Epithelial cell of prostate (primary cell): ENCODE results near the gene DMKN.

ENCODE experiments used
- DNase-seq: peaks from one replicate; pipeline ENCODE4 v3.0.0-alpha.2; 2011; ENCODE audit warnings: low read depth, low spot score
- H3K27ac ChIP-seq: fragments of 450-650 bp; 2 replicates; pipeline ENCODE4 v1.5.1; 2017; ENCODE audit warnings: mild to moderate bottlenecking

Gene DMKN

GRCh38 chr19:35529241-35530218 is 16.1 kb upstream of the DMKN start:
- peak overlapping the region; percentile 35 for H3K27ac ChIP-seq
- no peak for DNase-seq

DNA sequence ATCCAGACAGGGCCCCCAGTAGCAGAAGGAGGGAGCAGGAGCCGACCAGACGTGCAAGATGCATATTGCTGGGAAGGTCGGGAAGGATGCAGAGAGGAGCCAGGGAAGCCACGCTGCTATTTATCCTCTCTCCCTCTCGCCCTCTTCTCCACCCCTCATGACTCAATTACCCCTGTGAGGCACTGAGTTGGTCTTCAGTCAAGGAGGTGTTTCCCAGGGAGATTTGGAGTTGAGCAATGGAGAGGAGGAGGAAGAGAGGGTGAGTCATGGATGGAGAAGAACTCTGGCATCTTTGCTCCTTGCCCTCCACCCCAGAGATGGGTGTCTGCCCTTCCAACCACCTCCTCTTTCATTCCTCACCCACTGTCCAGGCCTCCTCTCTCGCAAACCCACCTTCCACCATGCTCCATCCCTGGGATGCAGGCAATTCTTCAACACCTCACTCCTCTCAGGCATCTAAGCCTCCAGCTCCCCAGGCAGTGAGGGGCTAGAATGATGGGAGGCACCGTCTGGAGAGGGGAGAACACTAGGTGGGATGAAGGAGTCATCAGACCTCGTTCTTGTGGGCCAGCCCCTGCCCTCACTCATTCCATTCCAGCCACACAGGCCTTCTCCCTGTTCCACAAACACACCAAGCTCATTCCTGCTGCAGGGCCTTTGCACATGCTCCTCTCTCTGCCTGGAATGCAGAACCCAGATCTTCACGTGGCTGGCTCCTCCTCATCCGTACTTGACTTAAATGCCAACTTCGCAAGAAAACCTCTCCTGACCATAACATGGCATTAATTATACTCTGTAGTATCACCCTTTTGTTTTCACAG is 15.0 kb upstream of the DMKN start, which contains the start of gene SBSN:
SBSN (minus strand) TSS at position 94 of the 821 bp plus-strand sequence; CDS start at position 64, 30 bp downstream.
- peak; percentile 59 for DNase-seq
- H3K27ac ChIP-seq: peak within 1 kb of the TSS; percentile 35

DNA sequence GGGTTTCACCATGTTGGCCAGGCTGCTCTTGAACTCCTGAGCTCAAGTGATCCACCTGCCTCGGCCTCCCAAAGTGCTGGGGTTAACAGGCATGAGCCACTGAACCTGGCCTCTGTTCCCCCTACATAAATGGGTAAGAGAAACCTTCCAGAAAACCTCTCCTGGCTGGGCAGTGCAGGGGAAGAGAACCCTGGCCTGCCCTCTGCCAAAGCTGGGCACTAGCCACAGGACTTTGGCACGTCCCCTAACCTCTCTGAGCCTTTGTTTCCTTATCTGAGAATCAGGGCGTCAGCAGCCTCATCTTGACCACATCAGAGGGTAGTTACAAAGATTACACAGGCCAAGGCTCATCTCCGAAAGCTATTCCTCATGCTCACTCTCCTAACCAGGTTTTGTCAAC is 12.4 kb upstream of the DMKN start:
- DNase-seq: no peak
- H3K27ac ChIP-seq: no peak overlapping the region

GRCh38 chr19:35524181-35524837 is 10.9 kb upstream of the DMKN start:
- DNase-seq: no peak
- no peak overlapping the region for H3K27ac ChIP-seq

GRCh38 chr19:35522745-35523327 is 9.4 kb upstream of the DMKN start:
- DNase-seq: no peak
- no peak overlapping the region for H3K27ac ChIP-seq

DNA sequence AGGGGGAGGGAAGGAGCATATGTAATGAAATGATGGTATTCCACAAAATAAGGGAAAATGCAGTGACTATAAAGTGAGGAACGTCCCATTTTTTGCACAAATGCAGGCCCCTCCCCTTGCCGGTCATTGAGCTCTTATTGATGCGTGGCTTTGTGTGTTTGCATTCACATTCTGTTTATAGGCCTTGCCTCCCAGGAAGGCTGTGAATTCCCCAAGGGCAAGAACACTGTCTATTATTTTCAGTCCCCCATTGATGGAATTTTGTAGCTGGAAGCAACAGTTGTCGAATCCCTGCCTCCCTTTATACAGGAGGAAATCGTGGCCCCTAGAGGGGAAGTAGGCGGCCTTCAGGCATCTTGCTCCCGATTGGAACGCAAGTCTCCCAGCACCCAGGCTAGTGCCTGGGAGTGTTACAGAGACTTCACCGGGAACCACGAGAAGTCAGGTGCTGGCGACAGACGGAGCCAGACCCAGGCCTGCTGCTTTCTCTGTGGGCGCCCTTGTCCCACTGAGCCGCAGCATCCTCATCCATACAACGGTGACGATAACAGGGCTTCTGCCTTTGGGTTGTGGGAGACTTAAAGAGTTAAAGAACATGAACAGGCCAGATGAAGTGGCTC is 7.8 kb upstream of the DMKN start:
- no peak overlapping the region for H3K27ac ChIP-seq

GRCh38 chr19:35519291-35519690 is 5.8 kb upstream of the DMKN start:
- peak; percentile 90 for DNase-seq
- peak overlapping the region; percentile 86 for H3K27ac ChIP-seq

More for the DNA sequence above, 7.8 kb upstream of the DMKN start:
- no peak for DNase-seq

- H3K27ac ChIP-seq: peak overlapping the region; percentile 86
- peak; percentile 68 for DNase-seq
Observed at GRCh38 chr19:35518313-35518712, 4.9 kb upstream of the DMKN start.

DNA sequence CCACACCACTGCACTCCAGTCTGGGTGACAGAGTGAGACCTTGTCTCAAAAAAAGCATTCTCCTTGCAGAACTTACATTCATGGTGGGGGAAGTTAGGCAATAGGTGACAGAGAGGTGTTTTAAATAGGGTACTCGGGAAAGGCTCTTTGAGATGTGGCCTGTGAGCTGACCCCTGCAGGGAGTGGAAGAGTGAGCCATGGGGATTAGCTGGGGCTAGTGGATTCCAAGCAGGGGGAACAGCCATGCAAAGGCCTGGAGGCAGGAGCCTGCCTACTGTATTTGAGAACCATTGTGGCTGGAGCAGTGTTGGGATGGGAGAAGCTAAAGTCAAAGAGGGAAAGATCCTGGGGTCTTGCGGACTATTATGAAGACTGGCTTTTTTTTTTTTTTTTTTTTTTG is 3.9 kb upstream of the DMKN start:
- peak overlapping the region; percentile 86 for H3K27ac ChIP-seq
- DNase-seq: no peak

DNA sequence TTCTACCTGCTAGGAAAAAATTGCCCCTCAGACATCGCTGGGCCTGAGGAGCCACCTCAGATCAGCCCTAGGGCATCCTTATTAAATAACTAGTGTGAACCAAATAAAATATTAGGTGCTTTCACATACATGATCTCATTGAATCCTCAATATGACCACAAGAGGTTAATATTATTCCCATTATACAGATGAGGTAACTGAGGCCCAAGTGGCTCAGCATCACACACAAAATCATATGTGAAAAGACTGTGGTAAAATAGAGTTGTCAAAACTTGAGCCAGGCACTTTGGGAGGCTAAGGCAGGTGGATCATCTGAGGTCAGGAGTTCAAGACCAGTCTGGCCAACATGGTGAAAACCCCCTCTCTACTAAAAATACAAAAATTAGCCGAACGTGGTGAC is 2.9 kb upstream of the DMKN start:
- DNase-seq: no peak
- H3K27ac ChIP-seq: peak overlapping the region; percentile 86

GRCh38 chr19:35514282-35514809 is 897 bp upstream of the DMKN start:
- H3K27ac ChIP-seq: peak overlapping the region; percentile 62
- no peak for DNase-seq

DNA sequence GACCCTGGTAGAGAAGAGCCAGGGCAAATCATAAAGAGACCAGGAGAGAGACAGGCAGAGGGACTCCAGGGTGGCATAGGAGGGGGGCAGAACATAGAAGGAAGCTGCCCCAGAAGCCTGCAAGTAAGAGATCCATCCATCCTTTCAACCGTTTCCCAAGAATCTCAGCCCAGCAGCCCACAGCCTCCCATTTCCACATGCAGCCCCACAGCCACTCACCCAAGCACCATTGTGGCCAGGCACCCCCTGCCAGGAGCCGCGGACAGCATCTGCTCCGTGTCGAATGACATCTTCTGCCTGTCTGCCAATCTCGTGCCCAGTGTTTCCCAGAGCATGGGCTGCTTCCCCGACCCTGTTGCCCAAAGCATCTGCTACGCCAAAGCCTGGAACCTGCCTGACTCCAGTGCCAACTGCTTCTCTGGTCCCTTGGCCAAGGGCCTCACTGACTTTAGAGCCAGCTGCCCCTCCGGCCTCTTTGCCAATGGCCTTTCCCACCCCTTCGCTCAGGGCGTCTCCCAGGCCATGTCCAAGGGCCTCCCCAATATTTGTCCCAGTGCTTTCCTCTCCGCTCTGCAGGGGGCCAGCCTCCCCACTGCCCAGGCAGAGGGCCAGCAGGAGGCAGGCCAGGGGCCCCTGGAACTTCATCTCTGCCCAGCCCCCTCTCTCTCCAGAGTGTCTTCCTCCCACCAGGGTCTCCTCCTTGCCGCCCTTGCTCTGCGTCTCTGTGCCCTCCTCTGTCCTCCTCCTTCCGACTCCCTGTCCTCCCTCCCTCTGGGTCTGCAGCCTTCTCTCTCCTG is 420 bp downstream of the DMKN start:
- H3K27ac ChIP-seq: peak overlapping the region; percentile 62
- no peak for DNase-seq

DNA sequence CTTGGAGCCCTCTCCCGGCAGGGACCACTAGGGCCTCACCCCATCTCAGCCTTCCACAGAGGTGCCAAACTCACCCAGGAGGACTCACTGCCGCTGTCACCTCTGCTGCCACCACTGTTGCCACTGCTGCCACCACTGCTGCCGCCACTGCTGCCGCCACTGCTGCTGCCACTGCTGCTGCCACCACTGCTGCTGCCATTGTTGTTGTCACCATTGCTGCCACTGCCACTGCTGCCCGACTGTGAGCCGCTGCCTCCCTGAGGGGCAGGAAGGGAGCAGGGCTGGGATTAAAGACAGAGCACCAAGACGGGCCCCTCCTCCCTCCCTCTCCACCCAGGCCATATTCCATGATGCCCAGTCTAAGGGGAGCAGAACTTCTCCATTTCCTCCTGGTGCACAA is 2.1 kb downstream of the DMKN start:
- no peak overlapping the region for H3K27ac ChIP-seq
- DNase-seq: no peak

- no peak for DNase-seq
Observed at GRCh38 chr19:35510626-35510964, 2.9 kb downstream of the DMKN start.

GRCh38 chr19:35509861-35510625 is 3.4 kb downstream of the DMKN start:
- DNase-seq: no peak
- peak overlapping the region; percentile 88 for H3K27ac ChIP-seq

More at GRCh38 chr19:35510626-35510964, 2.9 kb downstream of the DMKN start:
- peak overlapping the region; percentile 88 for H3K27ac ChIP-seq

GRCh38 chr19:35509018-35509652 is 4.3 kb downstream of the DMKN start:
- peak overlapping the region; percentile 88 for H3K27ac ChIP-seq
- DNase-seq: no peak

- DNase-seq: no peak
- H3K27ac ChIP-seq: no peak overlapping the region
Observed at GRCh38 chr19:35508129-35508528, 5.3 kb downstream of the DMKN start.
